Measurements from ENCODE around the gene KLRD1. TPM values are rescaled to one million over a fixed set of nuclear protein-coding genes. Genes with fewer than 3 reads are reported as not detected.

The KLRD1 gene
- total and polyA plus RNA-seq, 12 donors: 0.22 to 5.7 (median 1.2) TPM

GRCh38 chr12:10276774-10277173, 30.9 kb upstream of the KLRD1 start:
- Histone ChIP-seq H3K4me1 (no peaks in the 10 kb centered on the region), H3K4me3 (no peak overlapping the region), H3K27ac (no peak overlapping the region), H3K9me3 (no peaks in the 10 kb centered on the region), H3K36me3 (no peaks in the 10 kb centered on the region), H3K27me3 (no peaks in the 10 kb centered on the region)
- DNase-seq: no peak
- TF ChIP-seq CTCF (IDR thresholded peaks at IDR 0.05): no peak
- 91 to 98% methylated on average over 1 of the region's 1 CpG for WGBS, 2 donors
- intact Hi-C loops (cut with DNase I): no loop called here
- no peak for ATAC-seq

DNA sequence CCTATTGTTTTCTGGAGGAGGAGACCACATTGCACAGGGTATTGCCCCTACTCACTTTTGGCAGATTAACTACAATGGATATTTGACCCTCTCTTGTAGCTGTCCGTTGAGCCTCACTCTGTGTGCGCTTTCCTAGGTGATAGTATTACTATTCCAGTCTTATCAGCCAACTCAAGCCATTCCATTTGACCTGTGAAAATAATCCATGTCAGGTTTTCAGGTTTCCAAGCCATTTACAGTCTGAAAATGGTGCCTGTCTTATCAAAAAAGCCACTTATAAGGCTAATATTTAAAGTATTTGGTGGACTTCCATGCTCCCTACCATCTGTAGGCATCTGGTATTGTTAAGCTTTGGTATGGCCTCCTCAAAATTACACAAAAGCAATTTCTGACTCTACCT, 29.6 kb upstream of the KLRD1 start:
- no peak for ATAC-seq
- WGBS, 2 donors: 86 to 89% methylated on average over 2 of the region's 2 CpGs
- intact Hi-C loops (cut with DNase I): no loop called here
- no peak for TF ChIP-seq CTCF (IDR thresholded peaks at IDR 0.05)
- no peak overlapping the region for H3K27ac ChIP-seq
- no peak overlapping the region for H3K4me3 ChIP-seq
- H3K36me3 ChIP-seq: no peaks in the 10 kb centered on the region
- no peaks in the 10 kb centered on the region for H3K27me3 ChIP-seq
- no peak for DNase-seq
- peaks cover 0 to 4% (median 0%) of the 10 kb centered on the region in 9 donors for H3K4me1 ChIP-seq
- no peaks in the 10 kb centered on the region for H3K9me3 ChIP-seq

DNA sequence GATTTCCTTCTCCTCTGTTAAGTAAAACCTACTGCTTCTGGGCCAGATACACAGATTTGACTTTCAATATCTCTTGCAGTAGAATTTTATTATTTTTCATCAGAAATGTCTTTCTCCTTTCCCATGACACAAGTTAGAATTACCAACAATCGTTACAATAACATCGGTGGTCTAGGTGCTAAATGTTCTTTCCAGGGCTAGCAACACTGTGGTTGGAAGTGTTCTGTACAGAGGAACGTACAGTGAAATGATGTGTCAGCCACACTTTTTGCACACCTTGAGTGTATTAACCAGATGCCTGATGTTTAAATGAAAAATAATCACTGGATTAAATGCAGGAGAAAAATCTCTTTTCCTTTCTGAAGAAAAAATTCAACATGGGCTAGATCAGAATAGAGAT, 27.7 kb upstream of the KLRD1 start:
- TF ChIP-seq CTCF (IDR thresholded peaks at IDR 0.05): no peak
- ATAC-seq: no peak
- Histone ChIP-seq H3K27me3 (no peaks in the 10 kb centered on the region), H3K4me3 (no peak overlapping the region), H3K9me3 (no peaks in the 10 kb centered on the region), H3K27ac (no peak overlapping the region), H3K36me3 (no peaks in the 10 kb centered on the region), H3K4me1 (peaks cover 0 to 4% (median 0%) of the 10 kb centered on the region in 9 donors)
- intact Hi-C loops (cut with DNase I): no loop called here
- DNase-seq: no peak
- 90 to 95% methylated on average over 3 of the region's 3 CpGs for WGBS, 2 donors

DNA sequence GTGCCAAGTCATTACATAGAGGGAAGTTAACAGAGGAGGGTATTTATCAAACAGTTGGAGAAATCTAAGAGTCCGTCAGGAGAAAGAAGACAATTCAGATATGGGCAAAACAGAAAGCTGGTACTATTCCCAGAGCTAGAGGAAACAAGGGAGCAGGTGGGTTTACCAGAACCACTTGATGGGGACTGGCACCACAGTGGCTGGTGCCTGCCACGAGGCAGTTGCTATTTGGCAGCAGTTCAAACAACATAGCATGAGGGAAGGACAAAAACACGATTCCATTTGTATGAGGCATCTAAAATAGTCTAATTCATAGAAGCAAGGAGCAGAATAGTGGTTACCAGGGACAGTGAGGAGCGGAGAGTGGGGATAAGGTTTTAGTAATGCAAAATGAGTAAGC, 24.6 kb upstream of the KLRD1 start:
- peak overlapping the region in 1 of 10 donors; percentile 12 for H3K27ac ChIP-seq
- 41 to 43% methylated on average over 4 of the region's 4 CpGs for WGBS, 2 donors
- TF ChIP-seq CTCF (IDR thresholded peaks at IDR 0.05): no peak
- no peaks in the 10 kb centered on the region for H3K36me3 ChIP-seq
- peaks cover 0 to 4% (median 0%) of the 10 kb centered on the region in 9 donors for H3K4me1 ChIP-seq
- no peaks in the 10 kb centered on the region for H3K9me3 ChIP-seq
- H3K4me3 ChIP-seq: no peak overlapping the region
- intact Hi-C loops (cut with DNase I): no loop called here
- ATAC-seq (peak in 2 of 8 donors; percentile 50 to 51), DNase-seq (no peak)
- no peaks in the 10 kb centered on the region for H3K27me3 ChIP-seq
